Measurements from ENCODE around the gene PITPNC1. TPM values are rescaled to one million over a fixed set of nuclear protein-coding genes. Genes with fewer than 3 reads are reported as not detected.

Gene PITPNC1
- total RNA-seq, 1 experiment from 2014 or later: 23.1 TPM

DNA sequence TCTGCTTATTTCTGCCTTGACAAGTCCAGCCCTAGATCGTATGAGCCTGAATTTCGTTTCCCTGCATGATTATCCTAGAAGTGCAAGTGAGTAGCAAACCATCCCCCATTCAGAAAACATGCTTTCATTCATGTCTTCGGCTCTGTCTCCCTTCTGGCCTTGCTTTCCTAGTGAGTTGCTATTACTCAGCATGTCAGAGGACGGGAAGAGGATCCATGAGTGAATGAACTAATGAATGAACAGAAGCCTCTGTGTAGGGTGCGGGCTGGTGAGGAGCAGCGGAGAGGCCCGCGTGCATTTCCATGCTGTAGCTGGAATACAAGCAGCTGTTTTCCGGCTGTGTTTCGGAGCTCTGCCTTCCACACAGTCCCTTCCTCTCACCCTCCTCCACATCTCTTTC, 184.9 kb downstream of the PITPNC1 start:
- POLR2A ChIA-PET (ENCODE audit: unreplicated experiment): no interaction called here
- H3K9me3 ChIP-seq (ENCODE audit: low read length): no peaks in the 10 kb centered on the region
- H3K27me3 ChIP-seq (ENCODE audit: low read length): no peaks in the 10 kb centered on the region
- intact Hi-C loops (cut with micrococcal nuclease): no loop called here
- no peaks in the 10 kb centered on the region for H4K20me1 ChIP-seq (ENCODE audit: low read length)
- TF ChIP-seq CTCF (conservative IDR thresholded peaks at IDR 0.05; ENCODE audit: low read depth, low read length) (no peak), EZH2phosphoT487 (IDR thresholded peaks at IDR 0.05; ENCODE audit: borderline replicate concordance, low read length) (no peak), EZH2 (IDR thresholded peaks at IDR 0.05; ENCODE audit: low read length, unreplicated experiment) (no peak)
- H3K27ac ChIP-seq (ENCODE audit: low read length): no peak overlapping the region
- DNase-seq: no peak
- H3K79me2 ChIP-seq (ENCODE audit: low read length): no peaks in the 10 kb centered on the region
- no peaks in the 10 kb centered on the region for H3K9me2 ChIP-seq (replicated peaks; ENCODE audit: low read length)
- H3K4me1 ChIP-seq (ENCODE audit: insufficient read depth, low read length): no peaks in the 10 kb centered on the region
- H3K9ac ChIP-seq (ENCODE audit: low read length): no peak overlapping the region
- H3K4me2 ChIP-seq (ENCODE audit: low read length): no peak overlapping the region
- H2AFZ ChIP-seq (ENCODE audit: low read length): no peak overlapping the region
- CTCF ChIA-PET: no interaction called here
- no TSS peak for BruUV-seq (replicated peaks)
- no peak for ATAC-seq
- H3K36me3 ChIP-seq (ENCODE audit: low read depth, low read length): no peaks in the 10 kb centered on the region
- H3F3A ChIP-seq (ENCODE audit: low read length, unreplicated experiment): no peaks in the 10 kb centered on the region
- no peak overlapping the region for H3K4me3 ChIP-seq (ENCODE audit: low read length)

- CTCF ChIA-PET: no interaction called here
- POLR2A ChIA-PET (ENCODE audit: unreplicated experiment): no interaction called here
These were observed 186.7 kb downstream of the PITPNC1 start for GRCh38 chr17:67563692-67564228.

GRCh38 chr17:67565068-67565467, 188.0 kb downstream of the PITPNC1 start:
- BruUV-seq (replicated peaks): no TSS peak
- Histone ChIP-seq H3K9me3 (ENCODE audit: low read length) (no peaks in the 10 kb centered on the region), H3K9ac (ENCODE audit: low read length) (no peak overlapping the region), H3K36me3 (ENCODE audit: low read depth, low read length) (no peaks in the 10 kb centered on the region), H3K27me3 (ENCODE audit: low read length) (no peaks in the 10 kb centered on the region), H3K79me2 (ENCODE audit: low read length) (no peaks in the 10 kb centered on the region), H3K9me2 (replicated peaks; ENCODE audit: low read length) (no peaks in the 10 kb centered on the region), H4K20me1 (ENCODE audit: low read length) (no peaks in the 10 kb centered on the region), H3F3A (ENCODE audit: low read length, unreplicated experiment) (no peaks in the 10 kb centered on the region), H3K4me1 (ENCODE audit: insufficient read depth, low read length) (no peaks in the 10 kb centered on the region), H3K27ac (ENCODE audit: low read length) (no peak overlapping the region), H2AFZ (ENCODE audit: low read length) (no peak overlapping the region), H3K4me2 (ENCODE audit: low read length) (no peak overlapping the region), H3K4me3 (ENCODE audit: low read length) (no peak overlapping the region)
- POLR2A ChIA-PET (ENCODE audit: unreplicated experiment): no interaction called here
- CTCF ChIA-PET: no interaction called here
- intact Hi-C loops (cut with micrococcal nuclease): no loop called here
- ATAC-seq: no peak
- TF ChIP-seq CTCF (conservative IDR thresholded peaks at IDR 0.05; ENCODE audit: low read depth, low read length): no peak
- TF ChIP-seq EZH2phosphoT487 (IDR thresholded peaks at IDR 0.05; ENCODE audit: borderline replicate concordance, low read length): no peak
- no peak for TF ChIP-seq EZH2 (IDR thresholded peaks at IDR 0.05; ENCODE audit: low read length, unreplicated experiment)
- no peak for DNase-seq

More at GRCh38 chr17:67563692-67564228, 186.7 kb downstream of the PITPNC1 start:
- Histone ChIP-seq H3K4me1 (ENCODE audit: insufficient read depth, low read length) (no peaks in the 10 kb centered on the region), H2AFZ (ENCODE audit: low read length) (no peak overlapping the region), H3K36me3 (ENCODE audit: low read depth, low read length) (no peaks in the 10 kb centered on the region), H3F3A (ENCODE audit: low read length, unreplicated experiment) (no peaks in the 10 kb centered on the region), H3K4me3 (ENCODE audit: low read length) (no peak overlapping the region), H3K27ac (ENCODE audit: low read length) (no peak overlapping the region), H3K9me3 (ENCODE audit: low read length) (no peaks in the 10 kb centered on the region), H3K9ac (ENCODE audit: low read length) (no peak overlapping the region), H3K9me2 (replicated peaks; ENCODE audit: low read length) (no peaks in the 10 kb centered on the region), H3K27me3 (ENCODE audit: low read length) (no peaks in the 10 kb centered on the region), H3K4me2 (ENCODE audit: low read length) (no peak overlapping the region), H3K79me2 (ENCODE audit: low read length) (no peaks in the 10 kb centered on the region), H4K20me1 (ENCODE audit: low read length) (no peaks in the 10 kb centered on the region)
- no TSS peak for BruUV-seq (replicated peaks)
- TF ChIP-seq EZH2 (IDR thresholded peaks at IDR 0.05; ENCODE audit: low read length, unreplicated experiment) (no peak), EZH2phosphoT487 (IDR thresholded peaks at IDR 0.05; ENCODE audit: borderline replicate concordance, low read length) (no peak)
- ATAC-seq (no peak), DNase-seq (no peak)
- intact Hi-C loops (cut with micrococcal nuclease): no loop called here

Measured in PC-3 (cell line).